Left ventricle myocardium inferior (tissue), 1 donor: ENCODE measurements around the gene GSTT4. TPM values are rescaled to one million over a fixed set of nuclear protein-coding genes. Genes with fewer than 3 reads are reported as not detected.
"Not testable (repeated sequence)": the region's sequence is repeated elsewhere in the genome, so short reads cannot be mapped to it uniquely, and the experiment has no call there.

Experiments used
- DNase-seq: peaks from one replicate; pipeline ENCODE4 v3.0.0-alpha.2; 2020
- H3K27ac ChIP-seq: fragments of 200-600 bp; replicated peaks from 2 replicates; pipeline ENCODE4 v1.8.0; 2021
- H3K27me3 ChIP-seq: fragments of 200-600 bp; 2 replicates; pipeline ENCODE4 v1.8.0; 2021; ENCODE audit warnings: low read depth
- H3K36me3 ChIP-seq: fragments of 200-600 bp; 2 replicates; pipeline ENCODE4 v1.8.0; 2021
- H3K4me1 ChIP-seq: fragments of 200-600 bp; 2 replicates; pipeline ENCODE4 v1.8.0; 2021
- H3K4me3 ChIP-seq: fragments of 200-600 bp; 2 replicates; pipeline ENCODE4 v1.8.0; 2021; ENCODE audit warnings: mild to moderate bottlenecking, moderate library complexity
- H3K9me3 ChIP-seq: fragments of 200-600 bp; replicated peaks from 2 replicates; pipeline ENCODE4 v1.8.0; 2021
- CTCF ChIP-seq: fragments of 200-600 bp; IDR thresholded peaks from 2 replicates; pipeline ENCODE4 v1.8.0; 2021; ENCODE audit warnings: antibody characterized with exemption, mild to moderate bottlenecking, borderline replicate concordance
- intact Hi-C: fragments of 100-400 bp; cut with micrococcal nuclease; formaldehyde crosslinking; loops from one replicate; pipeline ENCODE4 v1.11.0; 2022
- total RNA-seq: library from RNA; stranded (reverse); fragmentation: NEBNext Ultra II Directional; extraction: Animal tissue kit (Norgen Biotek cat#: 25700); gene quantifications from one replicate; pipeline ENCODE4 v1.2.1, GENCODE V29; 2021
- donor health status: DM: no; HTN: yes; CAD: no; lungs with severe emphysema.

The GSTT4 gene
- total RNA-seq, 1 donor from 2014 or later = not detected

- intact Hi-C loops = no loop called here
- Histone ChIP-seq H3K36me3 (no peaks in the 10 kb centered on the region), H3K4me3 (no peak overlapping the region), H3K27ac (no peak overlapping the region), H3K4me1 (no peaks in the 10 kb centered on the region), H3K27me3 (no peaks in the 10 kb centered on the region), H3K9me3 (no peaks in the 10 kb centered on the region)
- peak; percentile 71 for TF ChIP-seq CTCF
- DNase-seq = no peak
These were observed 20.8 kb downstream of the GSTT4 start for GRCh38 chr22:23984430-23984829.

GRCh38 chr22:23980567-23980966, 24.7 kb downstream of the GSTT4 start:
- DNase-seq, H3K27ac ChIP-seq, intact Hi-C loops, H3K36me3 ChIP-seq, H3K4me1 ChIP-seq, H3K9me3 ChIP-seq, H3K27me3 ChIP-seq: not testable (repeated sequence)
- H3K4me3 ChIP-seq = peak overlapping the region; percentile 42

- H3K27ac ChIP-seq = not testable (repeated sequence)
These were observed 25.6 kb downstream of the GSTT4 start, which contains the start of gene GSTT2 for GRCh38 chr22:23979557-23980240. Gene GSTT2 (plus strand): TSS chr22:23980134.

GRCh38 chr22:23977304-23977703, 27.9 kb downstream of the GSTT4 start:
- intact Hi-C loops, H3K9me3 ChIP-seq, DNase-seq, H3K27me3 ChIP-seq, H3K36me3 ChIP-seq, H3K4me1 ChIP-seq, H3K4me3 ChIP-seq, H3K27ac ChIP-seq: not testable (repeated sequence)

More at GRCh38 chr22:23979557-23980240, 25.6 kb downstream of the GSTT4 start, which contains the start of gene GSTT2:
- H3K4me1 ChIP-seq, H3K9me3 ChIP-seq, H3K27me3 ChIP-seq, H3K36me3 ChIP-seq, DNase-seq, intact Hi-C loops: not testable (repeated sequence)
- peak within 1 kb of the TSS; percentile 42 for H3K4me3 ChIP-seq

GRCh38 chr22:23974836-23975352, 30.4 kb downstream of the GSTT4 start:
- H3K27ac ChIP-seq = peak overlapping the region; percentile 55
- peaks cover 16% of the 10 kb centered on the region for H3K36me3 ChIP-seq
- intact Hi-C loops, H3K27me3 ChIP-seq, DNase-seq, H3K9me3 ChIP-seq: not testable (repeated sequence)
- H3K4me1 ChIP-seq = peaks cover 15% of the 10 kb centered on the region
- peak overlapping the region; percentile 30 for H3K4me3 ChIP-seq

GRCh38 chr22:23974345-23974744, 30.9 kb downstream of the GSTT4 start, which contains the start of gene DDT:
Gene DDT (minus strand): TSS chr22:23974441. CDS start chr22:23974414, 27 bp downstream.
- peak within 1 kb of the TSS; percentile 55 for H3K27ac ChIP-seq
- intact Hi-C loops, H3K27me3 ChIP-seq, DNase-seq, H3K9me3 ChIP-seq: not testable (repeated sequence)
- peaks cover 21% of the 10 kb centered on the region for H3K36me3 ChIP-seq
- H3K4me3 ChIP-seq = peak within 1 kb of the TSS; percentile 30
- peaks cover 21% of the 10 kb centered on the region for H3K4me1 ChIP-seq

- peaks cover 24% of the 10 kb centered on the region for H3K4me1 ChIP-seq
- H3K27me3 ChIP-seq, H3K27ac ChIP-seq, H3K4me3 ChIP-seq, intact Hi-C loops, H3K9me3 ChIP-seq, DNase-seq: not testable (repeated sequence)
- peaks cover 25% of the 10 kb centered on the region for H3K36me3 ChIP-seq
These were observed 33.3 kb downstream of the GSTT4 start for GRCh38 chr22:23971927-23972326.

GRCh38 chr22:23970816-23971486, 34.3 kb downstream of the GSTT4 start:
- no peak for TF ChIP-seq CTCF
- H3K4me3 ChIP-seq = no peak overlapping the region
- no peaks in the 10 kb centered on the region for H3K9me3 ChIP-seq
- intact Hi-C loops = no loop called here
- no peaks in the 10 kb centered on the region for H3K27me3 ChIP-seq
- peaks cover 24% of the 10 kb centered on the region for H3K4me1 ChIP-seq
- peaks cover 25% of the 10 kb centered on the region for H3K36me3 ChIP-seq
- DNase-seq = no peak
- H3K27ac ChIP-seq = no peak overlapping the region
